Stimulated activated effector memory CD8-positive, alpha-beta T cell treated with anti-CD3 and anti-CD28 coated beads, Interleukin-12 subunit alpha, Interleukin-12 subunit beta, amount 100 ng/mL, for 72 hours (primary cell): ENCODE data around the gene MVK.

ENCODE experiments used
- ATAC-seq: fragments of 150-1000 bp; cut with Tn5 transposase; 2 replicates; pipeline ENCODE4 v1.10.0; 2021
- DNase-seq, 2 donors: peaks; one replicate each; pipeline ENCODE4 v3.0.0; 2021 to 2022; ENCODE audit warnings: low spot score in 2 of 2
- H3K27ac Mint-ChIP-seq: one replicate; pipeline ENCODE4 v1.8.0; 2022; ENCODE audit warnings: mild to moderate bottlenecking, mixed read lengths
- H3K36me3 Mint-ChIP-seq: one replicate; pipeline ENCODE4 v1.8.0; 2022; ENCODE audit warnings: mild to moderate bottlenecking, mixed read lengths
- H3K4me1 Mint-ChIP-seq: one replicate; pipeline ENCODE4 v1.8.0; 2022; ENCODE audit warnings: mixed read lengths
- H3K4me3 Mint-ChIP-seq: one replicate; pipeline ENCODE4 v1.8.0; 2022; ENCODE audit warnings: mild to moderate bottlenecking, mixed read lengths
- H3K9me3 Mint-ChIP-seq: one replicate; pipeline ENCODE4 v1.8.0; 2022; ENCODE audit warnings: mixed read lengths

Gene MVK

DNA sequence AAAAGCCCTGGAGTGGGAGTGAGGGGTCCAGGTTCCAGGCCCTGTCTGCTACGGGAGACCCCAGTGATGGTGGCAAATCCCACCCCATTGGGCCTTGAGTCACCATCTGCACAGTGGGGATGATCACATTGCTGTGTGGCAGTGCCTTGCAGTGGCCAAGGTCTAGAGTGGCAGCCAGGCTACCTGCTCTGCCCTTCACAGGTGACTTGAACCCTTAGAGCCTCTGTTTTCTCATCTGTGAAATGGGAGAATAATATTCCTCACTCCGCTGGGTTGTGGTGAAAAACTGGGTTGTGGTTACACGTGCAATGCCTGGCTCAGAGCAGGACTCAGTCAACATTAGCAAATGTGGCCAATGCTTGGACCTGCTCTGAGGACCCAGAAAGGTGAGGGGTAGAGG, 58.2 kb downstream of the MVK start:
- no peak for ATAC-seq
- Mint-ChIP-seq H3K9me3 (no peaks in the 10 kb centered on the region), H3K36me3 (peaks cover 8% of the 10 kb centered on the region), H3K27ac (no peak overlapping the region), H3K4me1 (no peaks in the 10 kb centered on the region), H3K4me3 (no peak overlapping the region)
- DNase-seq = no peak

DNA sequence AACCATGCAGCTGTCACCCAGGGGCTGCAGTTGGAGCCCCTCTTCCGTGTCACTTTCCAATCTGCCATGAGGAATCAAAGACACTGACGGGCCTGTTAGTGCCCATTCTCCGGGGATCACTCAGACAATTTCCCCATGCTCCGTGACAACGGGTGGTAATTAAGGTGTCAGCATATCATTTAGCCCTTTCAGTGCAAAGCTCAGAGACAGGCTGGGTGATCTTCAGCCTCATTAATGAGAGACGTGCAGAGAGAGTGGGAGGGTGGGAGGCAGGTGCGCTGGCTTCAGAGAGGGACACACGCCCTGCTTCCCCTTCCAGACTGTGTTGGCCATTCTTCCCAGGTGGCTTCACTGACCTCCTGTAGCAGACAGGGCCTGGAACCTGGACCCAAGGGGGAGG, 58.7 kb downstream of the MVK start:
- no peaks in the 10 kb centered on the region for H3K4me1 Mint-ChIP-seq
- peaks cover 8% of the 10 kb centered on the region for H3K36me3 Mint-ChIP-seq
- H3K27ac Mint-ChIP-seq = no peak overlapping the region
- DNase-seq = no peak
- no peaks in the 10 kb centered on the region for H3K9me3 Mint-ChIP-seq
- H3K4me3 Mint-ChIP-seq = no peak overlapping the region
- no peak for ATAC-seq

- ATAC-seq = no peak
- H3K9me3 Mint-ChIP-seq = no peaks in the 10 kb centered on the region
These were observed 62.1 kb downstream of the MVK start for GRCh38 chr12:109635717-109636116.

DNA sequence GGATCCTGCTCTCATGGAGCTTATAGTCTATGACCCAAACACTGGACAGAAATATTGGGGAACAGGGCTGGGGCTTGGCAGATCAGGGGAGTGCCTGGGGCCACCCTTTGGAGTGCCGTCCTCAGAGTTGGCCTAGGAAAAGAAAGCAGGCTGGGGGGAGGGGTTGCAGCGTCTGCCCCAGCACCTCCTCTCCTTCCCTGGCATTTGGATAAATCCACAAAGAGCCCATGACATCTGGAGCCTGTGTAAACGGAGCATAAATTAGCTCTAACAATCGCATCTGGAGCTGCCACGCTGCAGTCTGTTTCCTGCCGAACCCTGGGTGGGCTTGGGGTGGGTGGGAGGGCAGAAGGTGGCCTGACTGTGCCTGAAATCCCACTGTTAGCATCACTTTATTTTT, 63.8 kb downstream of the MVK start:
- no peak for DNase-seq
- no peak overlapping the region for H3K27ac Mint-ChIP-seq
- ATAC-seq = no peak
- no peak overlapping the region for H3K4me3 Mint-ChIP-seq
- H3K4me1 Mint-ChIP-seq = no peaks in the 10 kb centered on the region
- H3K36me3 Mint-ChIP-seq = peaks cover 8% of the 10 kb centered on the region
- H3K9me3 Mint-ChIP-seq = no peaks in the 10 kb centered on the region

More at GRCh38 chr12:109635717-109636116, 62.1 kb downstream of the MVK start:
- Mint-ChIP-seq H3K27ac (no peak overlapping the region), H3K36me3 (peaks cover 8% of the 10 kb centered on the region), H3K4me1 (no peaks in the 10 kb centered on the region), H3K4me3 (no peak overlapping the region)
- DNase-seq = no peak

DNA sequence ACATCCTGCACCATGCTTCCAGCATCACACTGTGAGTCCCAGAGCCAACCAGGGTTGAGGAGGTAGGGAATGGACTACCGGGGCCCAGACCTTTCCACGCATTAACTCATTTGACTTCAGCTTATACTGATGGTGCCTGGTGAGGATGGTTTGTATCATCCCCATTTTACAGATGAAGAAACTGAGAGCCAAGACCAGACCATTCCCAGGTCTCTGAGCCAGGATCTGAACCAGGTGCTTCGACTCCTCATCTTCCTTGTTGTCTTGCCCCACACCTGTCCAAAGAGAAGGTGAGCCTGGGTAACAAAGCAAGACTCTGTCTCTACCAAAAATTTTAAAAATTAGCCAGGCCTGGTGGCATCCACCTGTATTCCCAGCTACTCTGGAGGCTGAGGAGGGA, 64.4 kb downstream of the MVK start:
- H3K4me1 Mint-ChIP-seq = no peaks in the 10 kb centered on the region

GRCh38 chr12:109638735-109639134, 65.1 kb downstream of the MVK start:
- DNase-seq (no peak), ATAC-seq (no peak)
- no peak overlapping the region for H3K4me3 Mint-ChIP-seq
- peaks cover 6% of the 10 kb centered on the region for H3K36me3 Mint-ChIP-seq
- no peaks in the 10 kb centered on the region for H3K4me1 Mint-ChIP-seq
- no peaks in the 10 kb centered on the region for H3K9me3 Mint-ChIP-seq
- H3K27ac Mint-ChIP-seq = no peak overlapping the region

More for the DNA sequence above, 64.4 kb downstream of the MVK start:
- no peak overlapping the region for H3K27ac Mint-ChIP-seq
- H3K9me3 Mint-ChIP-seq = no peaks in the 10 kb centered on the region
- DNase-seq (no peak), ATAC-seq (no peak)
- H3K4me3 Mint-ChIP-seq = no peak overlapping the region
- H3K36me3 Mint-ChIP-seq = peaks cover 8% of the 10 kb centered on the region

DNA sequence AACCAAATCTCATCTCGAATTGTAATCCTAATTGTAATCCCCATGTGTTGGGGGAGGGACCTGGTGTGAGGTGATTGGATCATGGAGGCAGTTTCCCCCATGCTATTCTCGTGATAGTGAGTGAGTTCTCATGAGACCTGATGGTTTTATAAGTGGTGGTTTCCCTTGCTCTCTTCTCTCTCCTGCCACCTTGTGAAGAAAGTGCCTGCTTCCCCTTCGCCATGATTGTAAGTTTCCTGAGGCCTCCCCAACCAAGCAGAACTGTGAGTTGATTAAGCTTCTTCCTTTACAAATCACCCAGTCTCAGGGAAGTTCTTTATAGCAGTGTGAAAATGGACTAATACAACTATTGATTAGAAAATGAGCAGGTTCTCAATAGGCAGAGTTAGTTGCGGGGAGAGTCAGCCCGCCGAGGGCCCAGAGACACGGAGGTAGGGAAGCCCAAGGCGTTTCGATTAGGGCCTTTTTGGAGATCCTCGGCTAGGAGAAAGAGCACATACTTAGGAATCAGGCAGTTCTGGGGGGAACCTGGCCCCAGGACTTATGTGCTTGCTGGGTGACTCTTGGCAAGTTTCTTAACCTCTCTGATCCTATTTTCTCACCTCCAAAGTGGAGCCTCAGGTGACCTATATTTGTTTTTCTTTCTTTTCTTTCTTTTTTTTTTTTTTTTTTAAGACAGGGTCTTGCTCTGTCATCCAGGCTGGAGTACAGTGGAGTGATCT, 65.7 kb downstream of the MVK start:
- H3K4me3 Mint-ChIP-seq = no peak overlapping the region
- no peak for DNase-seq
- H3K9me3 Mint-ChIP-seq = no peaks in the 10 kb centered on the region
- ATAC-seq = no peak
- no peaks in the 10 kb centered on the region for H3K4me1 Mint-ChIP-seq
- peaks cover under 1% of the 10 kb centered on the region for H3K36me3 Mint-ChIP-seq
- H3K27ac Mint-ChIP-seq = no peak overlapping the region

DNA sequence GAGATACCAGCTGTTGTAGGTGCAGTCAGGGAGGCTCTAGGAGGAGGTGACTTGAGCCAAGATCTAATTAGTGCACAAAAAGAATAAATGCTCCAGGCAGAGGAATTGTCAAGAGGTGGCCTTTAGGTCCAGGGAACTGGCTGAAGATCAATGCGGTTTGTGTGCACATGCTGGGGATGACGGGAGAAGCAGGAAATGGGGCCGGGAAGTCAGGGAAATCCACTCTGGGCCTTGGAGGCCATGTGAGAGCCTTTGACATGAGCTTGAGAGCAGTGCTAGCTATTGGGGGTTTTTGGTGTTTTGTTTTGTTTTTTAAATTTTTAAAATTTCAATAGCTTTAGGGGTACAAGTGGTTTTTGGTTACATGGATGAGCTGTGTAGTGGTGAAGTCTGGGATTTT, 67.4 kb downstream of the MVK start:
- H3K4me3 Mint-ChIP-seq = no peak overlapping the region
- DNase-seq (no peak), ATAC-seq (no peak)
- H3K9me3 Mint-ChIP-seq = no peaks in the 10 kb centered on the region
- no peaks in the 10 kb centered on the region for H3K4me1 Mint-ChIP-seq
- no peak overlapping the region for H3K27ac Mint-ChIP-seq
- no peaks in the 10 kb centered on the region for H3K36me3 Mint-ChIP-seq

- no peaks in the 10 kb centered on the region for H3K9me3 Mint-ChIP-seq
- no peak for DNase-seq
- H3K4me3 Mint-ChIP-seq = no peak overlapping the region
- no peak overlapping the region for H3K27ac Mint-ChIP-seq
- H3K4me1 Mint-ChIP-seq = no peaks in the 10 kb centered on the region
- no peaks in the 10 kb centered on the region for H3K36me3 Mint-ChIP-seq
- no peak for ATAC-seq
These were observed 67.8 kb downstream of the MVK start for GRCh38 chr12:109641422-109641821.

GRCh38 chr12:109642506-109643132, 69.0 kb downstream of the MVK start:
- Mint-ChIP-seq H3K4me3 (no peak overlapping the region), H3K36me3 (no peaks in the 10 kb centered on the region), H3K27ac (no peak overlapping the region), H3K9me3 (no peaks in the 10 kb centered on the region), H3K4me1 (no peaks in the 10 kb centered on the region)
- ATAC-seq = no peak
- DNase-seq = no peak

- Mint-ChIP-seq H3K4me1 (no peaks in the 10 kb centered on the region), H3K36me3 (no peaks in the 10 kb centered on the region), H3K4me3 (no peak overlapping the region), H3K9me3 (no peaks in the 10 kb centered on the region), H3K27ac (no peak overlapping the region)
- DNase-seq (no peak), ATAC-seq (no peak)
These were observed 71.6 kb downstream of the MVK start for GRCh38 chr12:109645194-109645593.

GRCh38 chr12:109645708-109646107, 72.1 kb downstream of the MVK start:
- Mint-ChIP-seq H3K4me1 (no peaks in the 10 kb centered on the region), H3K27ac (no peak overlapping the region), H3K9me3 (no peaks in the 10 kb centered on the region), H3K4me3 (no peak overlapping the region), H3K36me3 (no peaks in the 10 kb centered on the region)
- DNase-seq (no peak), ATAC-seq (no peak)
